DND-41 (cell line): ENCODE measurements around the gene EGFL8.

Source experiments
- CTCF ChIP-seq: IDR thresholded peaks from 2 replicates; pipeline ENCODE4 v1.5.1; 2012; ENCODE audit warnings: borderline replicate concordance, low read length, moderate library complexity, mild to moderate bottlenecking; ENCODE audit not compliant: poor library complexity, severe bottlenecking; ENCODE audit errors: extremely low read depth
- EZH2 ChIP-seq: IDR thresholded peaks from 3 replicates; pipeline ENCODE4 v1.6.1; 2012; ENCODE audit warnings: borderline replicate concordance, low read depth, mild to moderate bottlenecking, moderate library complexity, low read length, inconsistent platforms; ENCODE audit not compliant: severe bottlenecking

GRCh38 chr6:32190054-32190851 is 25.9 kb downstream of the EGFL8 start, which contains the start of gene PBX2:
- TF ChIP-seq CTCF (no peak), EZH2 (no peak)
